PC-3 (cell line): ENCODE data around the gene IP6K3. TPM values are rescaled to one million over a fixed set of nuclear protein-coding genes. Genes with fewer than 3 reads are reported as not detected.

Experiments
- ATAC-seq: fragments of 200-7000 bp; cut with Tn5 transposase; 2 replicates; pipeline ENCODE4 v1.9.1; 2020; ENCODE audit warnings: mild to moderate bottlenecking, moderate library complexity
- BruUV-seq: library from RNA; stranded (reverse); fragments of 400-500 nt; replicated peaks from 2 replicates; lab custom pipeline; 2021; lab: Mats Ljungman, UMichigan
- CTCF ChIA-PET: fragments of 300-600 bp; sonication (Branson Sonifier 250); formaldehyde crosslinking; loops from one replicate; lab custom pipeline; 2022; ENCODE audit warnings: antibody characterized with exemption; lab: Charles Lee
- POLR2A ChIA-PET: fragments of 300-600 bp; sonication (Branson Sonifier 250); formaldehyde crosslinking; loops from one replicate; lab custom pipeline; 2022; ENCODE audit warnings: antibody characterized with exemption; ENCODE audit not compliant: unreplicated experiment; lab: Charles Lee
- DNase-seq: peaks from one replicate; pipeline ENCODE4 v3.0.0-alpha.2; 2015
- H2AFZ ChIP-seq: fragments of 300-600 bp; sonication (generic); 2 replicates; pipeline ENCODE4 v1.6.0; 2016; ENCODE audit warnings: antibody characterized with exemption, low read length
- H3F3A ChIP-seq: fragments of 300-600 bp; sonication (generic); one replicate; pipeline ENCODE4 v1.6.0; 2017; ENCODE audit warnings: antibody characterized with exemption, low read length, control low read depth, mild to moderate bottlenecking; ENCODE audit not compliant: unreplicated experiment
- H3K27ac ChIP-seq: fragments of 300-600 bp; sonication (generic); 2 replicates; pipeline ENCODE4 v1.5.1; 2016; ENCODE audit warnings: mild to moderate bottlenecking, low read length
- H3K27me3 ChIP-seq: fragments of 300-600 bp; sonication (generic); 2 replicates; pipeline ENCODE4 v1.6.1; 2016; ENCODE audit warnings: low read length, mixed read lengths
- H3K36me3 ChIP-seq: fragments of 300-600 bp; sonication (generic); 2 replicates; pipeline ENCODE4 v1.6.1; 2016; ENCODE audit warnings: low read depth, mixed run types, low read length, mixed read lengths
- H3K4me1 ChIP-seq: fragments of 300-600 bp; sonication (generic); 2 replicates; pipeline ENCODE4 v1.5.1; 2016; ENCODE audit warnings: low read length; ENCODE audit not compliant: insufficient read depth
- H3K4me2 ChIP-seq: fragments of 300-600 bp; sonication (generic); 2 replicates; pipeline ENCODE4 v1.6.0; 2016; ENCODE audit warnings: low read length
- H3K4me3 ChIP-seq: fragments of 300-600 bp; sonication (generic); 2 replicates; pipeline ENCODE4 v1.5.1; 2016; ENCODE audit warnings: mild to moderate bottlenecking, low read length, mixed read lengths
- H3K79me2 ChIP-seq: fragments of 300-600 bp; sonication (generic); 2 replicates; pipeline ENCODE4 v1.6.1; 2017; ENCODE audit warnings: low read length, mixed read lengths
- H3K9ac ChIP-seq: fragments of 300-600 bp; sonication (generic); 2 replicates; pipeline ENCODE4 v1.6.0; 2016; ENCODE audit warnings: mild to moderate bottlenecking, low read length
- H3K9me2 ChIP-seq: fragments of 300-600 bp; sonication (generic); replicated peaks from 2 replicates; pipeline ENCODE4 v1.6.1; 2016; ENCODE audit warnings: mixed run types, low read length, mixed read lengths
- H3K9me3 ChIP-seq: fragments of 300-600 bp; sonication (generic); 2 replicates; pipeline ENCODE4 v1.6.1; 2016; ENCODE audit warnings: low read length, mixed read lengths
- H4K20me1 ChIP-seq: fragments of 300-600 bp; sonication (generic); 2 replicates; pipeline ENCODE4 v1.6.1; 2016; ENCODE audit warnings: low read length, mixed read lengths
- CTCF ChIP-seq: fragments of 300-600 bp; sonication (generic); conservative IDR thresholded peaks from 2 replicates; pipeline ENCODE4 v1.5.1; 2017; ENCODE audit warnings: antibody characterized with exemption, low read depth, mild to moderate bottlenecking, low read length
- EZH2 ChIP-seq: fragments of 300-600 bp; sonication (generic); IDR thresholded peaks from one replicate; pipeline ENCODE4 v1.6.1; 2017; ENCODE audit warnings: antibody characterized with exemption, mild to moderate bottlenecking, low read length; ENCODE audit not compliant: unreplicated experiment
- EZH2phosphoT487 ChIP-seq: fragments of 300-600 bp; sonication (generic); IDR thresholded peaks from 2 replicates; pipeline ENCODE4 v1.6.1; 2018; ENCODE audit warnings: mild to moderate bottlenecking, antibody characterized with exemption, low read length, borderline replicate concordance
- intact Hi-C: fragments of 100-400 bp; cut with micrococcal nuclease; formaldehyde crosslinking; loops from 2 replicates; pipeline ENCODE4 v1.9.0; 2023
- total RNA-seq: library from RNA; depleted of rRNA; stranded (reverse); fragments of >200 nt; gene quantifications from 2 replicates; pipeline ENCODE4 v1.2.3, GENCODE V29; 2014

Gene IP6K3
- total RNA-seq, 1 experiment from 2014 or later: not detected

GRCh38 chr6:33779290-33779689 lies 32.6 kb upstream of the IP6K3 start:
- Histone ChIP-seq H3K79me2 (no peaks in the 10 kb centered on the region), H3K36me3 (peaks cover 78% of the 10 kb centered on the region), H3K4me2 (no peak overlapping the region), H3F3A (no peaks in the 10 kb centered on the region), H3K4me3 (no peak overlapping the region), H3K9me2 (no peaks in the 10 kb centered on the region), H3K4me1 (peaks cover 18% of the 10 kb centered on the region), H2AFZ (no peak overlapping the region), H4K20me1 (no peaks in the 10 kb centered on the region; the same call in 1 of the 2 replicates), H3K9me3 (no peaks in the 10 kb centered on the region), H3K27ac (no peak overlapping the region), H3K9ac (no peak overlapping the region), H3K27me3 (no peaks in the 10 kb centered on the region)
- ATAC-seq (no peak), DNase-seq (no peak)
- intact Hi-C loops: no loop called here
- ChIA-PET POLR2A (no interaction called here), CTCF (no interaction called here)
- no TSS peak for BruUV-seq
- no peak for TF ChIP-seq EZH2
- no peak for TF ChIP-seq EZH2phosphoT487
- TF ChIP-seq CTCF: no peak

- Histone ChIP-seq H3K36me3 (peaks cover 75% of the 10 kb centered on the region), H3K4me2 (no peak overlapping the region), H3K9me2 (no peaks in the 10 kb centered on the region), H3K9me3 (no peaks in the 10 kb centered on the region), H3K27ac (no peak overlapping the region), H3K79me2 (no peaks in the 10 kb centered on the region), H4K20me1 (no peaks in the 10 kb centered on the region; the same call in 1 of the 2 replicates), H3K27me3 (no peaks in the 10 kb centered on the region), H3K4me3 (no peak overlapping the region), H2AFZ (no peak overlapping the region), H3F3A (no peaks in the 10 kb centered on the region), H3K4me1 (peaks cover 18% of the 10 kb centered on the region), H3K9ac (no peak overlapping the region)
- no TSS peak for BruUV-seq
- TF ChIP-seq EZH2 (no peak), CTCF (no peak), EZH2phosphoT487 (no peak)
- ATAC-seq (no peak), DNase-seq (no peak)
- intact Hi-C loops: no loop called here
- POLR2A ChIA-PET: no interaction called here
- CTCF ChIA-PET: no interaction called here
These were observed 31.9 kb upstream of the IP6K3 start for GRCh38 chr6:33778444-33779121.
